Tracheal epithelial cell (primary cell): ENCODE measurements around the gene EID1. TPM values are rescaled to one million over a fixed set of nuclear protein-coding genes. Genes with fewer than 3 reads are reported as not detected.

Experiments used
- total RNA-seq: library from RNA; depleted of rRNA; stranded (reverse); fragments of >200 nt; gene quantifications from 2 replicates; pipeline ENCODE4 v1.2.1, GENCODE V29; 2014

The EID1 gene, protein sequence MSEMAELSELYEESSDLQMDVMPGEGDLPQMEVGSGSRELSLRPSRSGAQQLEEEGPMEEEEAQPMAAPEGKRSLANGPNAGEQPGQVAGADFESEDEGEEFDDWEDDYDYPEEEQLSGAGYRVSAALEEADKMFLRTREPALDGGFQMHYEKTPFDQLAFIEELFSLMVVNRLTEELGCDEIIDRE
- 91.3 and 104 TPM in 2 replicates for total RNA-seq

DNA sequence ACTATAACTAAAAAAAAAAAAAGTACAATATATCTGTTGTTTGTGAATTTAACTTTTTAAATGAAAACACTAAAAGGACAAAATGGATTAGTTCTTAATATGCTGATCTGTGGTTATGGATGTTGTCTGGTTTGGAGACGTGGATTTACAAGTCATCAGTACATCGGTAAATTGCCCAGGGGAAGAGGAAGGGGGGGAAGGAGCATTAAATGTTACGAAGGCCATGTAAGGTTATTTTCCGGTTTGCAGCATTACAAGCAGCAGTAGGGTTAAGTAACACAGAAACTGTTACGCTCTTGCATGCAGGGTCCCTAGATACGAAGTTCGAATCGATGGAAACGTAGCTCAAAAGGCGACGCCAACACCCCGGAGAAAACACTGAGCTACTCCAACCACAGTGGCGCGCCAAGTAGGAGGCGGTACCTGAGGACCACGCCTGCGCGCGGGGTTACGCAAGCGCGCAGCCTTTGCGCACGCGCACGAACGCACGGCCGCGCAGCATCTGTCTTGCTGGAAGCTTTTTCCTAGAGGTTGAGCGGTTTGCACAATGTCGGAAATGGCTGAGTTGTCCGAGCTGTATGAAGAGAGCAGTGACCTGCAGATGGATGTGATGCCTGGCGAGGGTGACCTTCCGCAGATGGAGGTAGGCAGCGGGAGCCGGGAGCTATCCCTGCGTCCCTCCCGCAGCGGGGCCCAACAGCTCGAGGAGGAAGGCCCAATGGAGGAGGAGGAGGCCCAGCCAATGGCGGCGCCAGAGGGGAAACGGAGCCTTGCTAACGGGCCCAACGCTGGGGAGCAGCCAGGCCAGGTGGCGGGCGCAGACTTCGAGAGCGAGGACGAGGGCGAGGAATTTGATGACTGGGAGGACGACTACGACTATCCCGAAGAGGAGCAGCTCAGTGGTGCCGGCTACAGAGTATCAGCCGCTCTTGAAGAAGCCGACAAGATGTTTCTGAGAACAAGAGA, at the start of gene EID1:
TSS of gene EID1 (plus strand) at position 505 of the 966 bp plus-strand sequence. CDS start at position 548, 43 bp downstream.

Other genes with a start within 250 kb of the EID1 start
- 0.85 and 68.0 TPM in 2 replicates for gene FBN1, start 232.4 kb upstream of the EID1 start, total RNA-seq
- 4.3 and 4.7 TPM in 2 replicates for gene CEP152, start 67.1 kb upstream of the EID1 start, total RNA-seq
- gene SHC4, start 85.8 kb downstream of the EID1 start, total RNA-seq, result 1.5 and 1.9 TPM in 2 replicates
- 12.8 and 18.3 TPM in 2 replicates for gene SECISBP2L, start 168.3 kb downstream of the EID1 start, total RNA-seq